Left colon (tissue), 2 donors: ENCODE measurements around the gene PRRT2. TPM values are rescaled to one million over a fixed set of nuclear protein-coding genes. Genes with fewer than 3 reads are reported as not detected.

Experiments
- ATAC-seq: fragments of 200-7000 bp; cut with Tn5 transposase; one replicate; pipeline ENCODE4 v1.9.1; 2020; ENCODE audit warnings: mild to moderate bottlenecking, moderate library complexity
- DNase-seq, 2 donors: peaks; one replicate each; pipeline ENCODE4 v3.0.0-alpha.2; 2020
- intact Hi-C, 2 donors: fragments of 100-400 bp; cut with DNase I in 1 of 2; cut with micrococcal nuclease in 1 of 2; formaldehyde crosslinking; loops; one replicate each; pipeline versions ENCODE4 v1.11.2 to v1.14.0; 2022; cut with DNase I, micrococcal nuclease
- total RNA-seq, 2 donors: library from RNA; stranded (reverse); fragmentation: NEBNext Ultra II Directional; extraction: Animal tissue kit (Norgen Biotek cat#: 25700); gene quantifications; one replicate each; pipeline ENCODE4 v1.2.1, GENCODE V29; 2021
- donor health status: DM: no; HTN: no; CAD: no.
- donor health status: DM: yes; HTN: yes; CAD: no.

The PRRT2 gene
- total RNA-seq, 2 donors from 2014 or later = 1.3 to 2.0 TPM

- ATAC-seq = no peak
- DNase-seq = peak; percentile 24 to 35
- intact Hi-C loops = no loop called here
Observed at GRCh38 chr16:29809850-29810698, 1.9 kb upstream of the PRRT2 start.

- intact Hi-C loops = no loop called here
- ATAC-seq (no peak), DNase-seq (no peak)
Observed at GRCh38 chr16:29810699-29811169, 1.3 kb upstream of the PRRT2 start.

- intact Hi-C loops = no loop called here
- peak; percentile 95 to 98 for DNase-seq
- peak; percentile 55 for ATAC-seq
Observed at GRCh38 chr16:29811170-29811895, 660 bp upstream of the PRRT2 start.

- no peak for DNase-seq
- ATAC-seq = no peak
- intact Hi-C loops = no loop called here
Observed at GRCh38 chr16:29812754-29813643, 1.0 kb downstream of the PRRT2 start.

GRCh38 chr16:29813644-29814562 lies 1.9 kb downstream of the PRRT2 start:
- DNase-seq (no peak), ATAC-seq (no peak)
- intact Hi-C loops = no loop called here

- ATAC-seq (no peak), DNase-seq (no peak)
- intact Hi-C loops = no loop called here
Observed at GRCh38 chr16:29814592-29814991, 2.6 kb downstream of the PRRT2 start.

- intact Hi-C loops = no loop called here
Observed at GRCh38 chr16:29815032-29815721, 3.2 kb downstream of the PRRT2 start.

GRCh38 chr16:29815793-29816693 lies 4.0 kb downstream of the PRRT2 start, which contains the start of gene PAGR1:
Gene PAGR1 (plus strand): TSS chr16:29816152. CDS start chr16:29816526, 374 bp downstream.
- DNase-seq (peak; percentile 98), ATAC-seq (peak; percentile 64)
- intact Hi-C loops = no loop called here

More at GRCh38 chr16:29815032-29815721, 3.2 kb downstream of the PRRT2 start:
- DNase-seq = peak; percentile 59 to 68
- no peak for ATAC-seq

GRCh38 chr16:29816694-29817441 lies 4.9 kb downstream of the PRRT2 start:
- intact Hi-C loops = no loop called here
- DNase-seq (peak; percentile 74), ATAC-seq (peak; percentile 23)

GRCh38 chr16:29818082-29818481 lies 6.1 kb downstream of the PRRT2 start:
- DNase-seq = no peak
- ATAC-seq = no peak
- intact Hi-C loops = no loop called here

- intact Hi-C loops = no loop called here
- peak; percentile 16 for ATAC-seq
- peak; percentile 53 to 61 for DNase-seq
Observed at GRCh38 chr16:29819506-29819905, 7.5 kb downstream of the PRRT2 start.

- intact Hi-C loops = no loop called here
- peak; percentile 85 to 87 for DNase-seq
- peak; percentile 45 for ATAC-seq
Observed at GRCh38 chr16:29820271-29820701, 8.3 kb downstream of the PRRT2 start, which contains the start of gene MVP. Gene MVP (plus strand): TSS chr16:29820462. CDS start chr16:29830550, 10,088 bp downstream.

- intact Hi-C loops = no loop called here
- DNase-seq (peak; percentile 89 to 94), ATAC-seq (peak; percentile 63)
Observed at GRCh38 chr16:29820730-29821642, 9.0 kb downstream of the PRRT2 start.

GRCh38 chr16:29821643-29822115 lies 9.7 kb downstream of the PRRT2 start:
- DNase-seq (peak; percentile 49 to 80), ATAC-seq (peak; percentile 39)
- intact Hi-C loops = loop anchor here in 1 of 2 donors (2.0 kb wide), 1 partner anchor 27 kb away; no protein-coding TSS in a partner anchor
